ENCODE measurements around the gene BOLA1. TPM values are rescaled to one million over a fixed set of nuclear protein-coding genes. Genes with fewer than 3 reads are reported as not detected.
A peak's percentile ranks its signal among the peaks of the same experiment; 100 is the strongest.

BOLA1 gene
- total RNA-seq, 2 donors from 2014 or later: 9.6 to 35.5 TPM

DNA sequence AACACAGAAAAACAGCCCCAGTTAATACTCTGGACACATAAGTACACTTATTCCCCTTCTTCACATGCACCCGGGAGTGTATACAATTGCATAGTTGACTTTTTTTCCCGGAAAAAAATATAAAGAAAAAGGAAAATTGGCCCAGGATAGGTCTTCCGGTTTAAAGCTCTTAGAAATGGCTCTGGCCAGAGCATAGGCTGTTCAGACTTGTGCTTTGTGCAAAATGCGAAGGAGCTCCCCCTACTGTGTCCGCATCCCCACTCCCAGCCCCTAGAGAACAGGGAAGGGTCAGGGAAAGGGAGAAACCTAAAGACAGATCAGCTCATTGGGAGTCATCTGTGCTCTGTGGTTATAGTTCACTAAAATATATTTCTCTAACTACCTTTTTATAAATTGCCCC lies 42.8 kb downstream of the BOLA1 start:
- no peaks in the 10 kb centered on the region for H3K27me3 ChIP-seq
- no peaks in the 10 kb centered on the region for H3K9me3 ChIP-seq
- DNase-seq (no peak), ATAC-seq (no peak)
- peaks cover 0 to 12% of the 10 kb centered on the region in 2 donors for H3K36me3 ChIP-seq (replicated peaks in 1 of 2; ENCODE audit: insufficient read depth in 1 of 2, low read depth in 2 of 2)
- no peak overlapping the region for H3K27ac ChIP-seq
- no peak overlapping the region for H3K4me3 ChIP-seq
- TF ChIP-seq, protein P1, sequence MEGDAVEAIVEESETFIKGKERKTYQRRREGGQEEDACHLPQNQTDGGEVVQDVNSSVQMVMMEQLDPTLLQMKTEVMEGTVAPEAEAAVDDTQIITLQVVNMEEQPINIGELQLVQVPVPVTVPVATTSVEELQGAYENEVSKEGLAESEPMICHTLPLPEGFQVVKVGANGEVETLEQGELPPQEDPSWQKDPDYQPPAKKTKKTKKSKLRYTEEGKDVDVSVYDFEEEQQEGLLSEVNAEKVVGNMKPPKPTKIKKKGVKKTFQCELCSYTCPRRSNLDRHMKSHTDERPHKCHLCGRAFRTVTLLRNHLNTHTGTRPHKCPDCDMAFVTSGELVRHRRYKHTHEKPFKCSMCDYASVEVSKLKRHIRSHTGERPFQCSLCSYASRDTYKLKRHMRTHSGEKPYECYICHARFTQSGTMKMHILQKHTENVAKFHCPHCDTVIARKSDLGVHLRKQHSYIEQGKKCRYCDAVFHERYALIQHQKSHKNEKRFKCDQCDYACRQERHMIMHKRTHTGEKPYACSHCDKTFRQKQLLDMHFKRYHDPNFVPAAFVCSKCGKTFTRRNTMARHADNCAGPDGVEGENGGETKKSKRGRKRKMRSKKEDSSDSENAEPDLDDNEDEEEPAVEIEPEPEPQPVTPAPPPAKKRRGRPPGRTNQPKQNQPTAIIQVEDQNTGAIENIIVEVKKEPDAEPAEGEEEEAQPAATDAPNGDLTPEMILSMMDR (IDR thresholded peaks at IDR 0.05): peak in 1 of 7 experiments; percentile 11
- TF ChIP-seq POLR2A (IDR thresholded peaks at IDR 0.05): no peak
- intact Hi-C loops (cut with DNase I): no loop called here
- peaks cover 29% of the 10 kb centered on the region for H3K4me1 ChIP-seq
- 59 to 62% methylated on average over 5 of the region's 5 CpGs for WGBS, 2 donors

GRCh38 chr1:149942885-149943284 lies 43.5 kb downstream of the BOLA1 start:
- no peak for ATAC-seq
- TF ChIP-seq, protein P1 (IDR thresholded peaks at IDR 0.05): no peak
- no peak for TF ChIP-seq POLR2A (IDR thresholded peaks at IDR 0.05)
- peak overlapping the region in 1 of 4 donors; percentile 27 for H3K27ac ChIP-seq

GRCh38 chr1:149945206-149945605 lies 45.8 kb downstream of the BOLA1 start:
- Histone ChIP-seq H3K9me3 (no peaks in the 10 kb centered on the region), H3K27me3 (no peaks in the 10 kb centered on the region), H3K27ac (no peak overlapping the region), H3K4me1 (no peaks in the 10 kb centered on the region), H3K4me3 (no peak overlapping the region), H3K36me3 (replicated peaks in 1 of 2; ENCODE audit: insufficient read depth in 1 of 2, low read depth in 2 of 2) (peaks cover 4 to 22% of the 10 kb centered on the region in 2 donors)
- DNase-seq: no peak
- WGBS, 2 donors: 87 to 92% methylated on average over 4 of the region's 4 CpGs
- intact Hi-C loops (cut with DNase I): no loop called here
- TF ChIP-seq POLR2A (IDR thresholded peaks at IDR 0.05): no peak
- TF ChIP-seq, protein P1 (IDR thresholded peaks at IDR 0.05): no peak
- ATAC-seq: no peak

More at GRCh38 chr1:149942885-149943284, 43.5 kb downstream of the BOLA1 start:
- no peak overlapping the region for H3K4me3 ChIP-seq
- no peak for DNase-seq
- peaks cover 0 to 13% of the 10 kb centered on the region in 2 donors for H3K36me3 ChIP-seq (replicated peaks in 1 of 2; ENCODE audit: insufficient read depth in 1 of 2, low read depth in 2 of 2)
- WGBS, 2 donors: 39 to 47% methylated on average over 3 of the region's 3 CpGs
- H3K4me1 ChIP-seq: peaks cover 22% of the 10 kb centered on the region
- intact Hi-C loops (cut with DNase I): no loop called here
- H3K27me3 ChIP-seq: no peaks in the 10 kb centered on the region
- no peaks in the 10 kb centered on the region for H3K9me3 ChIP-seq

GRCh38 chr1:149949911-149950310 lies 50.5 kb downstream of the BOLA1 start:
- 79 to 84% methylated on average over 6 of the region's 6 CpGs for WGBS, 2 donors
- ATAC-seq (no peak), DNase-seq (no peak)
- Histone ChIP-seq H3K9me3 (no peaks in the 10 kb centered on the region), H3K36me3 (replicated peaks in 1 of 2; ENCODE audit: insufficient read depth in 1 of 2, low read depth in 2 of 2) (peaks cover 4 to 14% of the 10 kb centered on the region in 2 donors), H3K4me1 (no peaks in the 10 kb centered on the region), H3K4me3 (no peak overlapping the region), H3K27me3 (no peaks in the 10 kb centered on the region), H3K27ac (no peak overlapping the region)
- TF ChIP-seq POLR2A (IDR thresholded peaks at IDR 0.05): no peak
- TF ChIP-seq, protein P1 (IDR thresholded peaks at IDR 0.05): no peak
- intact Hi-C loops (cut with DNase I): no loop called here

Other genes with a start within 250 kb of the BOLA1 start
- 1 to 10 TPM in 1 of 2 donors, not detected in 1; 3.1 TPM for gene FCGR1A, start 116.9 kb upstream of the BOLA1 start, total RNA-seq
- 1 to 10 TPM in 1 of 2 donors, under 1 TPM in 1; 0.33 to 2.1 TPM for gene SV2A, start 18.3 kb downstream of the BOLA1 start, total RNA-seq
- 1 to 10 TPM; 4.7 to 8.2 TPM for gene SF3B4, start 28.2 kb downstream of the BOLA1 start, total RNA-seq
- 10 to 100 TPM in 1 of 2 donors, 1 to 10 TPM in 1; 3.0 to 28.3 TPM for gene MTMR11, start 37.3 kb downstream of the BOLA1 start, total RNA-seq
- gene OTUD7B, start 111.2 kb downstream of the BOLA1 start, total RNA-seq: 10 to 100 TPM in 1 of 2 donors, 1 to 10 TPM in 1; 8.6 to 13.2 TPM
- gene VPS45, start 168.2 kb downstream of the BOLA1 start, total RNA-seq: 10 to 100 TPM; 30.9 to 34.3 TPM